GM21381 (cell line): Measurements from ENCODE around the gene B3GALT5.

Source experiments
- ATAC-seq: cut with Tn5 transposase; IDR thresholded peaks from one replicate; pipeline ENCODE4 v1.9.1; 2021; ENCODE audit warnings: mild to moderate bottlenecking, moderate library complexity; ENCODE audit not compliant: unreplicated experiment

The B3GALT5 gene

GRCh38 chr21:39641827-39642450, 29.2 kb downstream of the B3GALT5 start:
- no peak for ATAC-seq

- ATAC-seq, result no peak
These were observed 31.4 kb downstream of the B3GALT5 start for GRCh38 chr21:39644062-39644560.

DNA sequence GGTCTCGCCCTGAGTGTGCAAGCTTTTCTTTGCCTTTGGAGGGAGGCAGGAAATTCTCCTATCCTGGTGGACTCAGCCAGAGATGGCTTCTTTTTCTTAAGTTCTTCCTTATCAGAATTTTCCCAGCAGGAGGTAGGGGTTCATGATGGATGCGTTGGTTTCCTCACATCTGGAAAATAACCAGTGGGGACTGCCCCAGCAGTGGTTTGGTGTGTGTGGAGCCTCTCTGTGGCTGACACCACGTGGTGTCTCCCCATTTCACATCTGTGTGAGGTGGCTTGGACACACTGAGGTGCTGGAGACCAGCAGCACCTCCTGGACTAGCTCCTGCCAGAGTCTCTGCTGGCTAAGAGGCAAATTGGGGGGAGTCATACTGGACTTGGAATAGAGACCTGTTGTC, 32.6 kb downstream of the B3GALT5 start:
- no peak for ATAC-seq

- ATAC-seq, result no peak
These were observed 34.7 kb downstream of the B3GALT5 start for GRCh38 chr21:39647476-39647875.

- ATAC-seq, result no peak
These were observed 36.1 kb downstream of the B3GALT5 start for GRCh38 chr21:39648879-39649278.

DNA sequence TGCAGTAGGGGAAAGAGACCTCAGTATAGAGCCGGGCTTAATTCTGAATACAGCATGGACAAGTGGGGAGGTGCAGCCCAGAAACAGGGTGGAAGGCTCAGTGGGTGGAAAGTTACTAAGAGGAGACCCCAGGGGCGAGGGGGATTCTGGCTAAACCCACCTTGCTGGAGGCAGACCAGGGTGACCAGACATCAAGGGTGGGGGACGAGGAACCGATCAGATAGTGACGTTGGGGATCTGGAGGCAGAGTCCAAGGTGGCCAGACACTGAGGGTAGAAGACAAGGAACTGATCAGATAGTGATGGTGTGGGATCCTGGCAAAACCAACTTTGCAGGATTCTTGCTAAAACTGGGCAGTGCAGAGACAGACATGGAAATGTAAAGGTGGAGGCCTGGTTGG, 36.8 kb downstream of the B3GALT5 start:
- ATAC-seq, result no peak

DNA sequence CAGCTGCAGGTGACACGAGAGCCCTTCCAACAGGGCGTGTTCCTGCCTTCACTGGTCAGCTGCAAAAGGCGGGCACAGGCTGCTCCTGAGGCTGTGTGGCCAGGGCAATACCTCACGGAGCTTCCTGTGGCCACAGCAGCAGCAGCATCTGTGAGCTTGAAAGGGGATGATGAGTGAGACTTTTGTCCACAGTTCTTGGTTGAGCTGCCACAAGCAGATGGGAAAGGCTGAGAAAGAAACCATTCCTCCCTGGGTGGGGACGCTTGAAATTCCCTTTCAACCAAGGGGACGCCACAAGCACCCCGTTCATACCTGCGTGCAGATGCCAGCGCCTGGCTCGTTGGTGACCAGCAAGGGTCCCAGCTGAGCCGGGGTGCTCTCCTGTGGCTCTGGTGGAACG, 37.6 kb downstream of the B3GALT5 start:
- ATAC-seq, result no peak

DNA sequence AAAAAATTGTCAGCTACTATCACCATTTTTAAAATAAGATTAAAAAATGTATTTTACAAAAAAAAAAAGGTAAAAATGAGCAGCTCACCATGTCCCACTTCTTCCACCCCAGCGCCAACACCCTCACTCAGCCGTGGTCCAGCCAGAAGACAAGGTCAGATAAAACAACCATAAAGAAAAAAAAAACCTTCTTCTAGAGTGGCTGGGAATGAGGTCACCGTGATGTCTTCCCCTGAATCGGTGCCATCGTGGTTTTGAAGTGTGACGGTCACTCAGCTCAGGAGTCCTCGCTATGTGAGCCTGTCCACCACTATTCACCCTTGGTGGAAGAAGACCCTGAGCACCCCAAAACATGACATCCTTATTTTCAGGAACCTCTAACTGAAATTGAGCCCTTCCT, 38.1 kb downstream of the B3GALT5 start:
- no peak for ATAC-seq

DNA sequence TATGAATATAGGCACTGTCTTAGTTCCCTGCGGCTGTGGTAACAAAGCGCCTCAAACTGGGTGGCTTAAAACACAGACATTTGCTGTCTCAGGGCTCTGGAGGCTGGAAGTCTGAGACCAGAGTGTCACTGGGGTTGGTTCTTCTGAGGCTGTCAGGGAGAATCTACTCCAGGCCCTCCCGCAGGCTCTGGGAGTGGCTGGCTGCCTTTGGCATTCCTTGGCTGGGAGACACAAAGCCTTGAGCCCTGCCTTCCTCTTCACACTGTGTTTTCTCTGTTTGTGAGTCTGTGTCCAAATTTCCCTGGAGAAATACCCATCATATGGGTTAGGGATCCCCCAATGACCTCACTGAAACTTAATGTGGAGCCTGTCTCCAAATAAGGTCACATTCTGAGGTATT, 38.5 kb downstream of the B3GALT5 start:
- no peak for ATAC-seq

- ATAC-seq, result no peak
These were observed 42.2 kb downstream of the B3GALT5 start for GRCh38 chr21:39654951-39655350.

DNA sequence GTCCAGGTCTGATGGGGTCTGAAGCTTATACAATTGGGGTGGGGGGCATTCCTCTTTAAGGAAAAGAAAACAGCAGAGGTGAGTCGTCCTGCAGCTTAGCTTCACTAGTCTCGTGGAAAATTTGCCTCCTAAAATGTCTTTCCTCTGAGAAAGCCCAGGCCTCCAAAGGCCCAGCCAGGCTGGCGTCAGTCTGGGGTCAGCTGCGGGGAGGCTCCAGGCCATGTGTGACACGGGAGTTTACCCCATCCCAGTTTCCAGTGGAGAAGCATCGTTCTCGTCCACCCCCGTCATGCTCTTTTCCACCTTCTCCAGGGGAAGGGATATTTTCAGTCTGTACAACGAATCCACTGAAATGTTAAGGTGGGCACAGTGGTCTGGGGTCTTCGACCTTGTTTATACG, 42.8 kb downstream of the B3GALT5 start:
- no peak for ATAC-seq

GRCh38 chr21:39656209-39656608, 43.5 kb downstream of the B3GALT5 start:
- ATAC-seq, result no peak

- ATAC-seq, result no peak
These were observed 44.5 kb downstream of the B3GALT5 start for GRCh38 chr21:39657091-39657689.

DNA sequence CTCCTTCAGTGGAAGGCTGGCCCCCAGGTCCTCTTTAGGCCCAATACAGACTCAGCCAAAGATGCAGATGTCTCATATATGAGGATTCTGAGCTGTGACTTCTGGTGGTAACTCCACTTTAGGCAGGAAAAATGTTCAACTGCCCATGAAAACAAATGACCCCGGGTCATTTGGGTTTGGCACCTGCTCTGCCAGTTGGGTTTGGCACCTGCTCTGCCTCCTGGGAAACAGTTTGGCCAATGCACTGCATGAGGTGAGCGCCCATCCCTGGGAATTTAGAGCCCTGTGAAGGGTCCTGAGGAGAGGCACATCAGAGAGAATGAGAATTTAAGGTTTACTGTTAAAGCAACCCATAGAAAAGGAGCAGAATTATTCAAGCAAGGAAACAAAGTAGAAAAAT, 45.3 kb downstream of the B3GALT5 start:
- ATAC-seq, result no peak

- no peak for ATAC-seq
These were observed 46.5 kb downstream of the B3GALT5 start for GRCh38 chr21:39659070-39659815.

GRCh38 chr21:39660191-39660980, 47.6 kb downstream of the B3GALT5 start:
- no peak for ATAC-seq

DNA sequence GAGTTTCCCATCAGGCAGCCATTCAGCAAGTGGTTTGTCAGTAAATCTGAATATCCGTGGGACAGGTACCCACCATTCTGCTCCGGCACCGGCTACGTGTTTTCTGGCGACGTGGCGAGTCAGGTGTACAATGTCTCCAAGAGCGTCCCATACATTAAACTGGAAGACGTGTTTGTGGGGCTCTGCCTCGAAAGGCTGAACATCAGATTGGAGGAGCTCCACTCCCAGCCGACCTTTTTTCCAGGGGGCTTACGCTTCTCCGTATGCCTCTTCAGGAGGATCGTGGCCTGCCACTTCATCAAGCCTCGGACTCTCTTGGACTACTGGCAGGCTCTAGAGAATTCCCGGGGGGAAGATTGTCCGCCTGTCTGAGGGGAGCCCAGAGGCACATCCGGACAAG, 48.4 kb downstream of the B3GALT5 start:
- ATAC-seq, result no peak

GRCh38 chr21:39661740-39662139, 49.0 kb downstream of the B3GALT5 start:
- ATAC-seq, result no peak

GRCh38 chr21:39662411-39662953, 49.7 kb downstream of the B3GALT5 start:
- ATAC-seq, result no peak

- no peak for ATAC-seq
These were observed 50.3 kb downstream of the B3GALT5 start for GRCh38 chr21:39663066-39663465.
